HG03565 (cell line): ENCODE results near the gene TMF1.
A peak's percentile ranks its signal among the peaks of the same experiment; 100 is the strongest.

Experiments
- ATAC-seq: cut with Tn5 transposase; IDR thresholded peaks from one replicate; pipeline ENCODE4 v1.9.1; 2021; ENCODE audit warnings: mild to moderate bottlenecking, moderate library complexity; ENCODE audit not compliant: unreplicated experiment

The TMF1 gene

GRCh38 chr3:69014022-69014580 lies 38.0 kb downstream of the TMF1 start:
- ATAC-seq, result no peak

- peak; percentile 51 for ATAC-seq
Observed at GRCh38 chr3:69013253-69014021, 38.7 kb downstream of the TMF1 start, which contains the start of gene EOGT. Gene EOGT (minus strand): TSS chr3:69013684. CDS start chr3:69009846, 3,838 bp downstream.

GRCh38 chr3:69012800-69013252 lies 39.3 kb downstream of the TMF1 start:
- ATAC-seq, result no peak

GRCh38 chr3:69012100-69012799 lies 39.9 kb downstream of the TMF1 start:
- no peak for ATAC-seq

GRCh38 chr3:69011096-69011730 lies 40.9 kb downstream of the TMF1 start:
- ATAC-seq, result no peak

GRCh38 chr3:69009559-69010410 lies 42.3 kb downstream of the TMF1 start:
- no peak for ATAC-seq

GRCh38 chr3:69008980-69009379 lies 43.2 kb downstream of the TMF1 start:
- no peak for ATAC-seq

GRCh38 chr3:69005791-69006482 lies 46.2 kb downstream of the TMF1 start:
- ATAC-seq, result no peak

- no peak for ATAC-seq
Observed at GRCh38 chr3:69005071-69005790, 46.9 kb downstream of the TMF1 start.

GRCh38 chr3:69004138-69004537 lies 48.0 kb downstream of the TMF1 start:
- ATAC-seq, result no peak

- ATAC-seq, result no peak
Observed at GRCh38 chr3:68999605-69000004, 52.5 kb downstream of the TMF1 start.

GRCh38 chr3:68999158-68999557 lies 53.0 kb downstream of the TMF1 start:
- no peak for ATAC-seq

- peak; percentile 73 for ATAC-seq
Observed at GRCh38 chr3:68997887-68998286, 54.2 kb downstream of the TMF1 start.

GRCh38 chr3:68996356-68996995 lies 55.7 kb downstream of the TMF1 start:
- no peak for ATAC-seq

- no peak for ATAC-seq
Observed at GRCh38 chr3:68988740-68989139, 63.4 kb downstream of the TMF1 start.

GRCh38 chr3:68987322-68987721 lies 64.8 kb downstream of the TMF1 start:
- no peak for ATAC-seq

- no peak for ATAC-seq
Observed at GRCh38 chr3:68986496-68987208, 65.5 kb downstream of the TMF1 start.

GRCh38 chr3:68985146-68985790 lies 66.9 kb downstream of the TMF1 start:
- no peak for ATAC-seq
